ENCODE data around the gene ABLIM1. TPM values are rescaled to one million over a fixed set of nuclear protein-coding genes. Genes with fewer than 3 reads are reported as not detected.

The ABLIM1 gene
- total and polyA plus RNA-seq, 2 of the 13 experiments (the other 11 are each of a cell fraction or from before 2014, with no cell fraction given): 59.4 to 92.7 TPM

DNA sequence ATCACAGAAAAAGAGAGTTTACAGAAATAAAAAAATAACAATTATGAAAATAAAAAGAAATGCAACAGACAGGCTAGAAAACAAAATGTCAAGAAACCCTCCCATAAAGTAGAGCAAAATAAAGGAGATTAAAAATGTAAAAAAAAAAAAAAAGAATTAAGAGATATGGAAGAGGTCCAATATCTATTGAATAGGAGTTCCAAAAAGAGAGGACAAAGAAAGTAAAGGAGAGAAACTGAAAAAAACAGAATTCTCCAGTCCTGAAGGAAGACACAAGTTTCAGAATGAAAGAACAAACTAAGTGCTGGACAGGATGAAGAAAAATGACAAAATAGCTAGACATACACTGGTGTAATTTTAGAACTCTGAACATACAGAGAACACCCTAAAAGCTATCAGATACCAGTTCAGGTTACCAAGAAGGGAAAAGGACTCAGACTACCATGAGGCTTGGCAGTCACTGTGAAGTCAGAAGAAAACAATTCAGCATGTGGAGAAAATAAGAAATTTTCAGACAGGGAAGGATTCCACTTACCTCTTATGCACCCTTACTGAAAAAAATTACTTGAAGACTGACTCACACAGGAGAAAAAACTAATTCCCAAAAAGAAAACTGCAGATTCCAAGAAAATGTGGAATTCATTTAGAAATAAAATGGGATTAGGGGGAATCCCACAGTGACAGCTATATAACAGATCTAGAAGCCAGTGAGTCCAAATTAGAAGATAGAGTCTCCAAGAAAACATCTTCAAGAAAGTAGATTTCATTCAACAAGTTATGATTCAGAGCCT, 40.4 kb upstream of the ABLIM1 start:
- Histone ChIP-seq H3K9me3 (ENCODE audit: low read length) (no peaks in the 10 kb centered on the region), H3K27me3 (ENCODE audit: control insufficient read depth in 1 of 2, insufficient read depth in 2 of 2, low read length in 2 of 2) (no peaks in the 10 kb centered on the region; a peak in 1 of 5 replicates), H3K79me2 (ENCODE audit: insufficient read depth, low read length) (no peaks in the 10 kb centered on the region), H3K27ac (ENCODE audit: extremely low read length, insufficient read depth, low read length) (no peak overlapping the region), H3K36me3 (replicated peaks in 1 of 2; ENCODE audit: control insufficient read depth in 1 of 2, insufficient read depth in 2 of 2, low read length in 2 of 2) (no peaks in the 10 kb centered on the region), H3K4me2 (ENCODE audit: low read depth, low read length) (no peak overlapping the region), H3K4me1 (ENCODE audit: insufficient read depth, low read length) (no peaks in the 10 kb centered on the region), H3K4me3 (replicated peaks in 1 of 3; ENCODE audit: insufficient read depth in 1 of 3, low read depth in 2 of 3, low read length in 3 of 3) (no peak overlapping the region), H3K9ac (ENCODE audit: insufficient read depth, low read depth, low read length) (no peak overlapping the region), H4K20me1 (ENCODE audit: insufficient read depth, low read length) (no peaks in the 10 kb centered on the region), H2AFZ (ENCODE audit: low read length) (no peak overlapping the region)
- FAIRE-seq (no peak), DNase-seq (ENCODE audit: low spot score) (no peak), ATAC-seq (no peak)
- ChIA-PET CTCF (ENCODE audit: low intra/inter-chr PET ratio, low total read pairs) (no interaction called here), POLR2A (no interaction called here)
- intact Hi-C loops (cut with micrococcal nuclease; ENCODE audit: unreplicated experiment): loop anchor here (5.0 kb wide), 1 partner anchor 94 kb away; no protein-coding TSS in a partner anchor
- no TSS peak for BruUV-seq (replicated peaks)
- in situ Hi-C loops (cut with HindIII; ENCODE audit: extremely low pct_ligation_motif_present, low pct_unique_long_range_greater_than_20kb): loop anchor here (5.0 kb wide), 1 partner anchor 226 kb away; no protein-coding TSS in a partner anchor
- no peak for TF ChIP-seq SMARCE1 (IDR thresholded peaks at IDR 0.05; ENCODE audit: borderline replicate concordance)
- TF ChIP-seq, protein P1, sequence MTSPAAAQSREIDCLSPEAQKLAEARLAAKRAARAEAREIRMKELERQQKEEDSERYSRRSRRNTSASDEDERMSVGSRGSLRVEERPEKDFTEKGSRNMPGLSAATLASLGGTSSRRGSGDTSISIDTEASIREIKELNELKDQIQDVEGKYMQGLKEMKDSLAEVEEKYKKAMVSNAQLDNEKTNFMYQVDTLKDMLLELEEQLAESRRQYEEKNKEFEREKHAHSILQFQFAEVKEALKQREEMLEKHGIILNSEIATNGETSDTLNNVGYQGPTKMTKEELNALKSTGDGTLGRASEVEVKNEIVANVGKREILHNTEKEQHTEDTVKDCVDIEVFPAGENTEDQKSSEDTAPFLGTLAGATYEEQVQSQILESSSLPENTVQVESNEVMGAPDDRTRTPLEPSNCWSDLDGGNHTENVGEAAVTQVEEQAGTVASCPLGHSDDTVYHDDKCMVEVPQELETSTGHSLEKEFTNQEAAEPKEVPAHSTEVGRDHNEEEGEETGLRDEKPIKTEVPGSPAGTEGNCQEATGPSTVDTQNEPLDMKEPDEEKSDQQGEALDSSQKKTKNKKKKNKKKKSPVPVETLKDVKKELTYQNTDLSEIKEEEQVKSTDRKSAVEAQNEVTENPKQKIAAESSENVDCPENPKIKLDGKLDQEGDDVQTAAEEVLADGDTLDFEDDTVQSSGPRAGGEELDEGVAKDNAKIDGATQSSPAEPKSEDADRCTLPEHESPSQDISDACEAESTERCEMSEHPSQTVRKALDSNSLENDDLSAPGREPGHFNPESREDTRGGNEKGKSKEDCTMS (CRISPR knock-in tag; conservative IDR thresholded peaks at IDR 0.05): no peak
- TF ChIP-seq, protein P2, sequence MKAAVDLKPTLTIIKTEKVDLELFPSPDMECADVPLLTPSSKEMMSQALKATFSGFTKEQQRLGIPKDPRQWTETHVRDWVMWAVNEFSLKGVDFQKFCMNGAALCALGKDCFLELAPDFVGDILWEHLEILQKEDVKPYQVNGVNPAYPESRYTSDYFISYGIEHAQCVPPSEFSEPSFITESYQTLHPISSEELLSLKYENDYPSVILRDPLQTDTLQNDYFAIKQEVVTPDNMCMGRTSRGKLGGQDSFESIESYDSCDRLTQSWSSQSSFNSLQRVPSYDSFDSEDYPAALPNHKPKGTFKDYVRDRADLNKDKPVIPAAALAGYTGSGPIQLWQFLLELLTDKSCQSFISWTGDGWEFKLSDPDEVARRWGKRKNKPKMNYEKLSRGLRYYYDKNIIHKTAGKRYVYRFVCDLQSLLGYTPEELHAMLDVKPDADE (CRISPR knock-in tag; IDR thresholded peaks at IDR 0.05): no peak
- TF ChIP-seq, protein P3, sequence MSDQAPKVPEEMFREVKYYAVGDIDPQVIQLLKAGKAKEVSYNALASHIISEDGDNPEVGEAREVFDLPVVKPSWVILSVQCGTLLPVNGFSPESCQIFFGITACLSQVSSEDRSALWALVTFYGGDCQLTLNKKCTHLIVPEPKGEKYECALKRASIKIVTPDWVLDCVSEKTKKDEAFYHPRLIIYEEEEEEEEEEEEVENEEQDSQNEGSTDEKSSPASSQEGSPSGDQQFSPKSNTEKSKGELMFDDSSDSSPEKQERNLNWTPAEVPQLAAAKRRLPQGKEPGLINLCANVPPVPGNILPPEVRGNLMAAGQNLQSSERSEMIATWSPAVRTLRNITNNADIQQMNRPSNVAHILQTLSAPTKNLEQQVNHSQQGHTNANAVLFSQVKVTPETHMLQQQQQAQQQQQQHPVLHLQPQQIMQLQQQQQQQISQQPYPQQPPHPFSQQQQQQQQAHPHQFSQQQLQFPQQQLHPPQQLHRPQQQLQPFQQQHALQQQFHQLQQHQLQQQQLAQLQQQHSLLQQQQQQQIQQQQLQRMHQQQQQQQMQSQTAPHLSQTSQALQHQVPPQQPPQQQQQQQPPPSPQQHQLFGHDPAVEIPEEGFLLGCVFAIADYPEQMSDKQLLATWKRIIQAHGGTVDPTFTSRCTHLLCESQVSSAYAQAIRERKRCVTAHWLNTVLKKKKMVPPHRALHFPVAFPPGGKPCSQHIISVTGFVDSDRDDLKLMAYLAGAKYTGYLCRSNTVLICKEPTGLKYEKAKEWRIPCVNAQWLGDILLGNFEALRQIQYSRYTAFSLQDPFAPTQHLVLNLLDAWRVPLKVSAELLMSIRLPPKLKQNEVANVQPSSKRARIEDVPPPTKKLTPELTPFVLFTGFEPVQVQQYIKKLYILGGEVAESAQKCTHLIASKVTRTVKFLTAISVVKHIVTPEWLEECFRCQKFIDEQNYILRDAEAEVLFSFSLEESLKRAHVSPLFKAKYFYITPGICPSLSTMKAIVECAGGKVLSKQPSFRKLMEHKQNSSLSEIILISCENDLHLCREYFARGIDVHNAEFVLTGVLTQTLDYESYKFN (CRISPR knock-in tag; conservative IDR thresholded peaks at IDR 0.05): no peak
- TF ChIP-seq CERS6 (CRISPR knock-in tag; IDR thresholded peaks at IDR 0.05): no peak
- TF ChIP-seq MAFG (CRISPR knock-in tag; IDR thresholded peaks at IDR 0.05): no peak
- no peak for TF ChIP-seq RORA (CRISPR knock-in tag; IDR thresholded peaks at IDR 0.05)
- TF ChIP-seq, protein P4, sequence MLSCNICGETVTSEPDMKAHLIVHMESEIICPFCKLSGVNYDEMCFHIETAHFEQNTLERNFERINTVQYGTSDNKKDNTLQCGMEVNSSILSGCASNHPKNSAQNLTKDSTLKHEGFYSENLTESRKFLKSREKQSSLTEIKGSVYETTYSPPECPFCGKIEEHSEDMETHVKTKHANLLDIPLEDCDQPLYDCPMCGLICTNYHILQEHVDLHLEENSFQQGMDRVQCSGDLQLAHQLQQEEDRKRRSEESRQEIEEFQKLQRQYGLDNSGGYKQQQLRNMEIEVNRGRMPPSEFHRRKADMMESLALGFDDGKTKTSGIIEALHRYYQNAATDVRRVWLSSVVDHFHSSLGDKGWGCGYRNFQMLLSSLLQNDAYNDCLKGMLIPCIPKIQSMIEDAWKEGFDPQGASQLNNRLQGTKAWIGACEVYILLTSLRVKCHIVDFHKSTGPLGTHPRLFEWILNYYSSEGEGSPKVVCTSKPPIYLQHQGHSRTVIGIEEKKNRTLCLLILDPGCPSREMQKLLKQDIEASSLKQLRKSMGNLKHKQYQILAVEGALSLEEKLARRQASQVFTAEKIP (CRISPR knock-in tag; IDR thresholded peaks at IDR 0.05; ENCODE audit: borderline replicate concordance): no peak
- no peak for TF ChIP-seq PBX3 (CRISPR knock-in tag; IDR thresholded peaks at IDR 0.05; ENCODE audit: borderline replicate concordance)
- no peak for TF ChIP-seq RFX3 (CRISPR knock-in tag; IDR thresholded peaks at IDR 0.05)
- TF ChIP-seq YEATS4 (CRISPR knock-in tag; IDR thresholded peaks at IDR 0.05; ENCODE audit: borderline replicate concordance): no peak

All from HepG2 (cell line).